NCI-H1048 (cell line): ENCODE results near the gene NSMCE1.
A peak's percentile ranks its signal among the peaks of the same experiment; 100 is the strongest.
"Not testable (repeated sequence)": the region's sequence is repeated elsewhere in the genome, so short reads cannot be mapped to it uniquely, and the experiment has no call there.

ENCODE experiments used
- DNase-seq: peaks from one replicate; lab custom pipeline; 2025; lab: John Stamatoyannopoulos, UW

Gene NSMCE1

DNA sequence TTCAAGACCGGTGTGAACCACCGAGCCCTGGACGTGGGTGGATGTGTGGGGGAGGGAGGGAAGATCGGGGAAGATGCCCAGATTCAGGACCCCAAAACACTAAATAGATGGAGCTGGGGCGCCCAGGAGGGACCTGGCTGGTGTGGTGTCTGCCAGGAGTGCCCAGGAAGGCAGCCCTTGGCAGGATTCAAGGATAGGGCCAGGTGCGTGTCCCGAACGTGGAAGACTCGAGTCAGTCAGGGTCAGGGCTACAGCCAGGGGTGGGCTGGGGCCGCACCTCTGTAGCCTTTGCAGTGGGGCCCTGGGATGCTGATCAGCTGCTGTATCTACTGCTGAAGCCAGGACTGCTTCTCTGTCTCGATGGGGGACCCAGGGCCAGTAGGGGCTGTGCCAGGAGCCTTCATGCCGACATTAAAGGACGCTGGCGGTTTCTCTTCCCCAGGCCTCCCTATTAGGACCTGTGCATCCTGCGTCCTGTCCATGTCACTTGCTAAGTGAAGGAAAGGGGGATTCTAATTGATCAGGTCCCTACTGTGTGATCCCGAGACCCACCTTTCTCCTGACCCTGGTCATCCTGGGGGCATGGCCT lies 52.2 kb downstream of the NSMCE1 start:
- DNase-seq = no peak

DNA sequence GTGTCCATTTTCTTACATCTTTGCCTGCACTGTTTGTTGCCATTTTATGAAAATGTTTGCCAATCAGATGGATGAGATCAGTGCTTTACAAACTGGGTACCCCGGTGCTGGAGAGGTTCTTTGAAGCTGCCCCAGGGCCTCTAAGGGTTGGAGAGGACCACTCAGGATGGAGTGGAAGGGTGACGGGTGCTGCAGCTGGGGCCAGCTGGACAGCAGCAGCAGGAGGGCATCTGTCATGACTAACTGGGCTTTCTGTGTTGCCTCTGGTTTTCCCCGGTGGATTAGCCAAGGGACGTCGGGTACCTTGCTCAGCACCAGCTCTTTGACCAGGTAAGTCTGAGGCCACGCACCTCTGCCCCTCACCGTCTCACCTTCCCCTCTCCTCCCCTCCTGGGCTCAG lies 52.9 kb downstream of the NSMCE1 start:
- no peak for DNase-seq

DNA sequence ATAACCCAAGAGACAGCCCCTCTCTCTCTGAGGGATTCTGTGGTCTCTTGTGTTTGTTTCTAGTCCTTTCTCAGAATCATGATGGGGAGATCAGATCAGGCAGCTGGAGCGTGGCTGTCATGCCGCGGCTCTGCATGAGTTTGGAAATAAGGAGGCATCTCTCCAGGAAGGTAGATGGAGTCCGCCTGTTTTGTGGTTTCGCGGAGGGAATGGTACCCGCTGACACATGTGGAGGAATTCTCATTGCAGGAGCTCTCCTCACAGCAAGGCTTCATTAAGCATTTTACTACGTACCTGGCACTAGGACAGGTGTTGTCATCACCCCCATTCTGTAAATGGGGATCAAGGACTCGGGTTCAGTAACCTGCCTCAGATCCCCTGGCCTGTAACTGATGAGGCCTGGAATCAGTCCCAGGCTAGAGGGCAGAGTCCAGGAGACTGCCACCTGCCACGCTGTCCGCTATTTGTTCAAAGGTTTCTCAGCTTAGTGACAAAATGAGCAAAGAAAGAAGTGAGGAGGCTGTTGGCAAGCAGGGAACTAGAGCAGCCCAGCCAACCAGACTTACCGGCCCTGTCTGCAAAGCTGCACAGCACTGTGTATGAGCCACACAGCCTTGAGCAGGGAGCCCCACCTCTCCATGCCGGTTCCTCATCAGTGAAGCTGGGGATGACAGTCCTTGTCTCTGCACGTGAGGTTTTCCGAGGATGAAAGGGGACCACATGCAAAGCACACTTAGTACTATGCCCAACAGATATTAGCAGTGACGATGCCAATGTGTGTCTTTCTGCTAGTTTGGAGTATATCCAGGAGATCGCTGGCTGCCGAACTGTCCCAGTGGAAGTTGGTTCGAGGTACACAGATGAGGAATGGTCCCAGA lies 54.2 kb downstream of the NSMCE1 start:
- DNase-seq = no peak

DNA sequence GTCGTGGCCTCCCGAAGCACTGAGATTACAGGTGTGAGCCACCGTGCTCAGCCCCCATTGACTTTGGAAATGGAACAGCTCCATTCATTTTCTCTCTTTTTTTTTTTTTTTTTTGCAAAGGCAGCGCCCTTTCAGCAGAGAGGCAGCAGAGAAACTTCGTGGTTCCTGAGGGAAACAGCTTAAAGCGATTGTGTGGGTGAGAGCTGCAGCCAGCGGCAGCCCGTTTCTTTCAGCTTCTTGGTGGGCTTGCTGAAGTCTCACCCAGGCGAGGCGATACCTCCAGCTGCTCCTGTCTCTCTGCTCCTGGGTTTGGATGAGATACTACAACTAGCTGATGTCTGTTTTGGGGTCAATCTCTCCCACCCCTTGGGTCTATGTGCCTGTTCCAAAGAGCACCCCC lies 57.5 kb downstream of the NSMCE1 start:
- no peak for DNase-seq

DNA sequence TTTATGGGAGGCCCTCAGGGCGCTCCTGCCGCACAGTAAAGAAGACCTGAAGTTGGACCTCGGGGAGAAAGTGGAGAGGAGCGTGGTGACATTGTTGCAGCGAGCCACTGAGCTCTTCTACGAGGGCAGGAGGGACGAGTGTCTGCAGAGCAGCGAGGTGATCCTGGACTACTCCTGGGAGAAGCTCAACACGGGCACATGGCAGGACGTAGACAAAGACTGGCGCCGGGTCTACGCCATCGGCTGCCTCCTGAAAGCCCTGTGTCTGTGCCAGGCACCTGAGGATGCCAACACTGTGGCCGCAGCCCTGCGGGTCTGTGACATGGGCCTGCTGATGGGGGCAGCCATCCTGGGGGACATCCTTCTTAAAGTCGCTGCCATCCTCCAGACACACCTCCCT lies 58.4 kb downstream of the NSMCE1 start:
- no peak for DNase-seq

DNA sequence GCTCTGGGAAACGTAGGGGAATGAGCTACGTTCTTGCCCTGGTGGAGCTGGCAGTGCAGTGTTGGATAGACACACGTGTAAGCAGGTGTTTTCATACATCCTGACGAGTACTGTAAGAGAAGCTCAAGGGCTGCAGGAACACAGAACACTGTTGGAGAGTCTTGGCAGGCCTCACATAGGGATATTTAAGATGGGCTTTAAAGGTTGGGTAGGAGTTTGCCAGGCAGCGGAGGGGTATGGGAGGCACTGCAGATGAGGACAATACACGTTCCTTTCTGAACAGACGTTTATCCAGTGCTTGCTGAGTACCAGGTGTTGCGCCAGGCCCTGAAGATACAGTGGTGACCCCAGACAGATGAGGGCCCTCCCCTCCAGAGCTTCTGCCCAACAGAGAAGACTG lies 59.0 kb downstream of the NSMCE1 start:
- no peak for DNase-seq

DNA sequence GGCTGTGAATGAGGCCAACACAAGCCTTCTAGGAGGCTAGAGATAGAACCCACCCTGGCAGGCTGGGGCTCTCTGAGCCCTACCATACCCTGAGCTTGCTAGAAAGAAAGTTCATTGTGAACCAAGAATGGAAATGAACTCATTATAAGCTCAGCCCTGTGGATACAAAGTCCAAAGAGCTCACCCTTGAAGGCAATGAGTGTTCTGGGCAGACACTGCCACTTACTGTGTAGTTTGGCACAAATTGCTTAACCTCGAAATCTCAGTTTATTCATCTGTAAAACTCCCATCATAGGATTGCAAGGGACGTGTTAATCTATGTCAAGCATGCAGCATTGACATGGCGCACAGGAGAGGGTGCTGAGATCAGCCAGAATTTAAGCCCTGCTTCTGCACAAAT lies 59.8 kb downstream of the NSMCE1 start:
- DNase-seq = no peak

DNA sequence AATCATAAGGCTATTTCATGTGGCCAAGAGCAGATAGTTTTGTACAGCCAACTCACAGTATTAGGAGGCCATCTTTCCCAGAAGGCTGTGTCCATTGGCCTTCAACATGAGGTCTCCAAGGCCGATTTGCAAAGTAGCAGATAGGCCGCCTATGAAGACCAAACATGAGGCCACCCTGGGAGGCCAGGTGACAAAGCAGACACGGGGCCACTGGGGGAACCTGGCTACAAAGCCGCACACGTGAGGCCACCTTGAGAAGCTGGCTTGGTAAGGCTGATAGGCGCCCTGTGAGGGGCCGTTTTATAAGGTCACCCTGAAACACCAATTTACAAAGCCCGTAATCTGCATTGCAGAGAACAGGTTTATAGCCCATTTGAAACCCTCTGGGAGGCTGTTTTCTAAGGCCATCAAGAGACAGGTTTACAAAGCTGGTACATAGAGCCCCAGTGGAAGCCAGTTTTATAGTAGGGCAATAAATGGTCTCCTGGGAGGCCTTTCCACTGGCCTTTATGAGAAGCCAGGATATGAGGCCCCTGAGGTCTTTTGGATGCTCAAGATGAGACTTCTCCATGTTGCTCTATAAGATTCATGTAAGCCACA lies 60.4 kb downstream of the NSMCE1 start:
- DNase-seq = no peak

DNA sequence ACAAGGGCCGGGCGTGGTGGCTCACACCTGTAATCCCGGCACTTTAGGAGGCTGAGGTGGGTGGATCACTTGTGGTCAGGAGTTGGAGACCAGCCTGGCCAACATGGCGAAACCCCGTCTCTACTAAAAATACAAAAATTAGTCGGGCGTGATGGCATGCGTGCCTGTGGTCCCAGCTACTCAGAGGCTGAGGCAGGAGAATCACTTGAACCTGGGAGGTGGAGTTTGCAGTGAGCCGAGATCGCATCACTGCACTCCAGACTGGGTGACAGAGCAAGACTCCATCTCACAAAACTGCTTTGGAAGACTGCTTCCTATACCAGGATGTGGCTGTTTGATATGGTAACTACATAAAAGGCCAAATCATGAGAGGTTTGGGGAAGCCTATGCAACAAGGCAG lies 61.5 kb downstream of the NSMCE1 start:
- not testable (repeated sequence) for DNase-seq

DNA sequence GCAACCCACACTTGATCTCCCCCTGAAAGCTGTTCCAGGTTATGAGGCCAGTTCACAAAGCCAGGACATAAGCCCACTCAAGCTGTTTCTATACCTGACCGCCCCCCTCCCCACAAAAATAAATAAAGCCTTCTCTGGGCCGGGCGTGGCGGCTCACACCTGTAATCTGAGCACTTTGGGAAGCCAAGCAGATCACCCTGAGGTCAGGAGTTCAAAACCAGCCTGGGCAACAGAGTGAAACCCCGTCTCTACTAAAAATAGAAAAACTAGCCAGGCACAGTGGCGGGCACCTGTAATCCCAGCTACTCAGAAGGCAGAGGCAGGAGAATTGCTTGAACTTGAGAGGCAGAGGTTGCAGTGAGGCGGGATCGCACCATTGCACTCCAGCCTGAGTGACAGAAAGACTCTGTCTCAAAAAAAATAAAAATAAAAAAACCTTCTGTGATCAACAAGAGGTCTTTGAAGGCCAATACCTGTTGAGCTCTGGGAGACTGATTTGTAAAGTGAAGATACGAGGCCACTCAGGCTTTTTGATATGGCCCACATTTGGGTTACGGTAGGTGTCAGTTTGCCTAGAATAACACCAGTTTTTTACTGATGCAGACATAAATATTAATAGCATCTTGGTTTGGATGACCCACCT lies 63.0 kb downstream of the NSMCE1 start:
- no peak for DNase-seq

DNA sequence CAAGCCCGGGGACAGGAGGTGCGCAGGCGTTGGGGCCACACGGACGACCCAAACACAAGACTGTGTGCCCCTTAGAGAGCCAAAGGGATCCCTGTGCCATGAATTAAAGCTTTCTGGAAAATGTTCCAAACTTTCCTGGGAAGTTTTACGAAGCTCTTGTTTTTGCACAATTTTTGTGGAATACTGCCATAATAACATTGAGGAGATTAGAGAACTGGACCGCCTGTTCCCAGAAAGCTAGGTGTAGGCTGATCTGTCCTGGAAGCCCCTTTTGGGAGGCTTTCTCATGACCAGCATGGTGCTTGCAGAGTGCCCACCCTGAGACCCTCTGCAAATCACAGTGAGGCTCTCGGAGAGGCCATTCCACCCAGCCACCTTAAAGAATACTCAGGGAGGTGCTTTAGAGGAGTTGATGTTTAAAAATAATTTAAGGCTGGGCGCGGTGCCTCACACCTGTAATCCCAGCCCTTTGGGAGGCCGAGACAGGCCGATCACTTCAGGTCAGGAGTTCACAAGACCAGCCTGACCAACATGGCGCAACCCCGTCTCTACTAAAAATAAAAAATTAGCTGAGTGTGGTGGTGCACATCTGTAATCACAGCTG lies 64.2 kb downstream of the NSMCE1 start:
- DNase-seq = no peak

DNA sequence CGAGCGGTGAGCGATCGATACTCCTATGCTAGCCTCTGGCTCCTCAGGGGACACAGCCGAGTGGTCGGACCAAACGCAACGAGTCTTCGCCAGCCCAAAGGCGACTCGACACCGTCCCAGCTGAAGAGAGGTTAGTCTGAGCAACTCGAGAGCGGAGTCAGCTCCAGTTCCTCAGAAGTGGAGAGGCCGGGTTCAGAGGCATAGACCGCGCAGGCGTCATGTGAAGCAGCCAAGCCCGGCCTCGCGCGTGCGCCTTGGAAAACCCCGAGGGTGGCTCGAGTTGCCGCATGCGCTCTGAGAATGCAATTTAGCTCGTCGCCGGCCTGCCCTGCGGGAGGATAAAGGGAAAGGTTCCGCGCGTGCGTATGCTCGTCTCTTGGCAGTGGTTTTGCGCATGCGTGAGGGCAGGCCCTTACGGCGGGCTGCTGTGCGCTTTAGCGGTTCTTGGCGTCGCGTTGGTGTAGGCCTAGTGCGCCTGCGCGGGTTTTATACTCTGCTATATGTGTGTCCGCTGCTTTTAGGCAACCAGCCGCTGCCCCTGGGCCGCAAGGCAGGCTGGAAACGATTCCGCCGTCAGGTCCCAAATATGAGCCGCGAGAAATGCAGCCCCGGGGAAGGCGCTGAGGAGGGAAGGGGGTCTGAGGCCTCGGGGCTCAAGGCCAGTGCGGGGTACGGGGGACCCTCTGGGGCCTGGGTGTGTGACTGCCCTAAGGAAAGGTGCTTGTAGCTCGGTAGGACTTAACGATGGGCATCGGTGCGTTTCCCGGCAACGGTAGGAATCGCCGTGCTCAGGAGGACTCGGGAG lies 64.9 kb downstream of the NSMCE1 start, which contains the start of gene KDM8:
KDM8 (plus strand) TSS at position 20 of the 805 bp plus-strand sequence. CDS start 6,598 bp downstream, outside the sequence.
- DNase-seq = peak; percentile 93

DNA sequence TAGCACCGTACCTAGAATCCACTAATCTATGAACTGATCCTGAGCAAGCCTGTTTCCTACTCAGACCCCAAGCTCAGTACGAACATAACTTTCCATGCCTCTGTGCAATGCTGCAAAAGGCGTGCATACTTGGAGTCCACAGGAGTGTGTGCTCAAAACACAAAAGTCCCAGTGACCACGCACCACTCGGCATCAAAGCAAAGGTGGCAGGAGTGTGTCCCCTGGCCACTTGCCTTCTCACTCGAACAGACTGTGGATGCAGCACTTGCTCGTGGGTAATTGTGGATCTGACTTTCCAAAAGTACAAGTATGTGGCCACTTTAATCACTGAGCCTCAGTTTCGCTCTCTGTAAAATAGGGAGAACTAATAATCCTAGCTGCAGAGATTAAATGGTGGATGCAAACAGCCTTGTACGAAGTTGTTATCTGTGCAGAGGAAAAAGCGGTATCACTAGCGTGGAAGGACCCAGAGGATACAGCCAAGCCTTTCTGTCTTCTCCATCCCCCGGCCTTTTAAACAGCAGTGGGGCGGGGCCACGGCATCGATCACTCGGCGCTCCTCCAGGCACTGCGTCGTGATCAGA lies 65.6 kb downstream of the NSMCE1 start:
- peak; percentile 49 for DNase-seq

DNA sequence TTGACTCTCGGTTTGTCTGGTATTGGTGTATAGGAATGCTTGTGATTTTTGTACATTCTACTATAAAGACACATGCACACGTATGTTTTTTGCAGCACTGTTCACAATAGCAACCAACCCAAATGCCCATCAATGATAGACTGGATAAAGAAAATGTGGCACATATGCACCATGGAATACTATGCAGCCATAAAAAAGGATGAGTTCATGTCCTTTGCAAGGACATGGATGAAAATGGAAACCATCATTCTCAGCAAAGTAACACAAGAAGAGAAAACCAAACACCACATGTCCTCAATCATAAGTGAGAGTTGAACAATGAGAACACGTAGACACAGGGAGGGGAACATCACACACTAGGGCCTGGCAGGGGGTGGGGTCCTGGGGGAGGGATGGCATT lies 67.7 kb downstream of the NSMCE1 start:
- DNase-seq = not testable (repeated sequence)

DNA sequence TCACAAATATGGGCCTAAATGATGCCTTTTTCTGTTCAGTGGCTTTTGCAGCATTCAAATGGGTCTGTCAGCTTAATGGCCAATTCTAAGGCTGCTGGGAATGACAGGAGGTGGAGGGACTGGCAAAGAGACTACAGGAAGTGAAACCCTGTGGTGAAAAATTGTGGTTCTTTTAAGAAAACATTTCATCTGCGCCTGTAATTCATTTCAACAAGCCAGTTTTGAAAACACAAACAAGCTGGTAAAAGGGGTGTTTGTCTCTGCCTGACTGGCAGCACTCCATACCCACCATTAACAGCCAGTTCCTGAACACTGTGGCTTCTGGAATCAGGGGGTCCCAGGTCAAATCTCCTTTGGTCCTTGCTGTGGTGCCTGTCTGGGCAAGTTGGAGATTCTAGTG lies 68.8 kb downstream of the NSMCE1 start:
- DNase-seq = no peak

DNA sequence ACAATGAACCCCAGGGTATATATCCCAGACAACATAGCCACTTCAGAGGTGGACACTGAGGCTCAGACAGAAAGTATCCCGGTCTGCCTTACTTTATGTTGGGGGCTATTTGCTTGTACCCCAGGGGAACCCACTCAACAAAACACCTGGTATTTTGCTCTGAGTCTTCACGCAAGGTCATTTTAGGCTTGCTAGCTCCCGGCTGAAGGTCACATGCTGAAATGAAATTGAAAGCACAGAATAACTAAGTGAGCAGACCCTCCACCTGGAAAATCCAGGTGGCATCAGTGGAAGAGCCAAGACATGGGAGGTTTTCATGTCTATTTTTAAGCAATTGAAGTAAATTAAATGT lies 69.4 kb downstream of the NSMCE1 start:
- DNase-seq = no peak

DNA sequence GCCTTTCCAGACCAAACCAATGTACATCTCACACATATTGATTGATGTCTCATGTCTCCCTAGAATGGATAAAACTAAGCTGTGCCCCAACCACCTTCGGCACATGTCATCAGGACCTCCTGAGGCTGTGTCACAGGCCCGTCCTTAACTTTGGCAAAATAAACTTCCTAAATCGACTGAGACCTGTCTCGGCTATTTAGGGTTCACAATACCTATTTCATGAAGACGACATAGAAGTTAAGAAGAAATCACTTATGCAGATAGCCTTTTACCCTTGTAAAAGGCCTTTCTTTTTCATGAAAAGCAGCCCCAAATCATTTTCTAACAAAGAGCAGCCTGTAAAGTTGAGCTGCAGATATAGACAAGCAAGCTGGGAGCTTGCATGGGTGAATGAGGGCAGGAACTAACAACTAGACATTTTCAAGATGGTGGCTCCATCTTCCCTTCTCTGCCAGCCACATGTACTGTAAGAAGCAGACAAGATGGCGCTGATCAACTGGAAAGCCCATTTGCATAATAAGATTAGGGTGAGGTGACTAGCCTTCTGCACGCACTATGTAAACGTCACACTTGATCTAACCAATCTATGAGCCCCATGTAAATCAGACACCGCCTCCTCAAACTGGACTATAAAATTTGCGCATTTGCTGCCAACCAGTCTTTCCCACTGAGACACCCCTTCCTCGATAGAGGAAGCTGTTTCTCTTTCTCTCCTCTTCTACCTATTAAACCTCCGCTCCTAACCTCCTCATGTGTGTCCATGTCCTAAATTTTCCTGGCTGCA lies 69.9 kb downstream of the NSMCE1 start:
- DNase-seq = peak; percentile 75

DNA sequence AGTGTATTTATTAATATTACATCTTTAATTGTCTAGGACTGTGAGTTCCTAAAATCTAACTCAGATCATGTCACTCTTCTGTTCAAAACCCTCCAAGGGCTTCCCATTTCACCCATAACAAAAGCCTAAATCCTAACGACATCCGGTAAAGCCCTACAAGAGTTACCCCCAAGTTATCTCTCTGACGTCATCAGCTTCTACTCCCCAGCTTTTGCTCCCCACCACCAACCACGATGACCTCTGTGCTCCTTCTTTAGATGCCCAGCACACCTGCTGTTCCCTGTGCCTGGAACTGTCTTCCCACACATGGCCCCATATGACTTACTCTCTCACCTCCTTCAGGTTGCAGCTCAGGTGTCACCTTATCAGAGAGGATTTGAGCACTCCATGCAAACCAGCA lies 71.6 kb downstream of the NSMCE1 start:
- DNase-seq = no peak

DNA sequence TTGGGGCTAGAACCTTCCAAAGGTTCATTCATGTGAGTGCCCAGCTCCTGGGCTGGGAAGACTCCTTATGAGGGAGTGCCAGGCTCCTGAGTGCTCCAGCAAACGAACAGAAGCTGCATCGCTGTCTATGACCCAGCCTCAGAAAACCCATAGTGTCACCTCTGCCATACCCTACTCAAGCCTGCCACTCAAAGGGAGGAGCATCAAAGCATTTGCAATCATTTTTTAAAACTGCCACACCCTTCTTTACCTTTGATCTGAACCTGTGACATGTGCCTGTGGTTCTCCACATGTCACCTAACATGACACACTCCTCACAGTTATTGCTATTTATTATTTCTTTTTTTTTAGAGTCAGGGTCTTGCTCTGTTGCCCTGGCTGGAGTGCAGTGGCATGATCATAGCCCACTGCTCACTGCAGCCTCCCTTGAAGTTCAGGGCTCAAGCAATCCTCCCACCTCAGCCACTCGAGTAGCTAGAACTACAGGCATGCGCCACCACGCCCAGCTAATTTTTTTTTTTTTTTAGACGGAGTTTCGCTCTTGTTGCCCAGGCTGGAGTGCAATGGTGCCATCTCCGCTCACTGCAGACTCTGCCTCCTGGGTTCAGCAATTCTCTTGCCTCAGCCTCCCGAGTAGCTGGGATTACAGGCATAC lies 72.5 kb downstream of the NSMCE1 start:
- DNase-seq = no peak
